Measurements from ENCODE around the gene GOLGA1. TPM values are rescaled to one million over a fixed set of nuclear protein-coding genes. Genes with fewer than 3 reads are reported as not detected.

Gene GOLGA1
- total and polyA plus RNA-seq, 9 of the 15 experiments (the other 6 are each of a cell fraction or from before 2014, with no cell fraction given): 2.9 to 15.9 (median 8.5) TPM

DNA sequence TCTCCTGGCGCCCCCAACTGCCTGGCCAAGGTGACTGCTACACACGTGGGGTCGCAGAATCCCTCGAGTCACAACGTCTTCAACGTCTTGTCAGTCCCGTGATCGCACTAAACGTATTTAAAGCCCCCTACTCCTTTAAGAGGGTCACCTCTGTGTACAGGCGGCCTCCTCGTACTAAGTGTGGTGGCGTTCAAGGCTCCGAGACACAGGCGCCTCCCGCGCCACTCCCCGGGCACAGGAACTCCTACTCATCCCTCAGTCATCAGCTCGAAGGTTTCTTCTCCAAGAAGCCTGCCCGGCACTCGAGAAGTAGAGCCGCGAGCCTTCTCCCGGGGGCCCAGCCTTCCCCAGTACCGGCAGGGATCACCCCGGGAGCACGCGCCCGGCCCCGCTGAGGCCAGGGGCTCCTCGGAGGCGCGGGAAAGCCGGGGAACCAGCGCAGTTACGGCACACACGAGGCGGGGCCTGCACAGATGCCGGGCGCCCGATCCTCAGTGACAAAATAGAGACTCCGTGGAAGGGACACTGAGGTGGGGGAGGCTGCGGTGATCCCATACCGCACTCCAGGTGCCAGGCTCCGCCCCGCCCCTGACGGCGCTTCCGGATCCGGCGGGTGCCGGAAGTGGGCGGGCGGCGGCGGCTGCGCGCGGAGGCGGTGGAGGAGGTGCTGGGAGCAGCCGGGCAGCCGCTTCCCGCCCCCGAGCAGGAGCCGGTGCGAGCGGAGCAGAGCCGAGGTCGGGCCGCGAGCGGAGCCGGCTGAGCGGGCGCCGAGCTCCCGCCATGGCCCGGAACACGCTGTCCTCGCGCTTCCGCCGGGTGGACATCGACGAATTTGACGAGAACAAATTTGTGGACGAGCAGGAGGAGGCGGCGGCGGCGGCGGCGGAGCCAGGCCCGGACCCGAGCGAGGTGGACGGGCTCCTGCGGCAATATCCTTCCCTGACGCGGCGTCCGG lies 72.1 kb downstream of the GOLGA1 start (continued):
- TF ChIP-seq, protein P1, sequence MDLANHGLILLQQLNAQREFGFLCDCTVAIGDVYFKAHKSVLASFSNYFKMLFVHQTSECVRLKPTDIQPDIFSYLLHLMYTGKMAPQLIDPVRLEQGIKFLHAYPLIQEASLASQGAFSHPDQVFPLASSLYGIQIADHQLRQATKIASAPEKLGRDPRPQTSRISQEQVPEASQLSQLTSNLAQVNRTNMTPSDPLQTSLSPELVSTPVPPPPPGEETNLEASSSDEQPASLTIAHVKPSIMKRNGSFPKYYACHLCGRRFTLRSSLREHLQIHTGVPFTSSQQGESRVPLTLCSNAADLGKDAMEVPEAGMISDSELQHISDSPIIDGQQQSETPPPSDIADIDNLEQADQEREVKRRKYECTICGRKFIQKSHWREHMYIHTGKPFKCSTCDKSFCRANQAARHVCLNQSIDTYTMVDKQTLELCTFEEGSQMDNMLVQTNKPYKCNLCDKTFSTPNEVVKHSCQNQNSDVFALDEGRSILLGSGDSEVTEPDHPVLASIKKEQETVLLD (IDR thresholded peaks at IDR 0.05): 0 out of 2 replicates have a peak, but pooled peaks have one; percentile 51
- TF ChIP-seq, protein P2, sequence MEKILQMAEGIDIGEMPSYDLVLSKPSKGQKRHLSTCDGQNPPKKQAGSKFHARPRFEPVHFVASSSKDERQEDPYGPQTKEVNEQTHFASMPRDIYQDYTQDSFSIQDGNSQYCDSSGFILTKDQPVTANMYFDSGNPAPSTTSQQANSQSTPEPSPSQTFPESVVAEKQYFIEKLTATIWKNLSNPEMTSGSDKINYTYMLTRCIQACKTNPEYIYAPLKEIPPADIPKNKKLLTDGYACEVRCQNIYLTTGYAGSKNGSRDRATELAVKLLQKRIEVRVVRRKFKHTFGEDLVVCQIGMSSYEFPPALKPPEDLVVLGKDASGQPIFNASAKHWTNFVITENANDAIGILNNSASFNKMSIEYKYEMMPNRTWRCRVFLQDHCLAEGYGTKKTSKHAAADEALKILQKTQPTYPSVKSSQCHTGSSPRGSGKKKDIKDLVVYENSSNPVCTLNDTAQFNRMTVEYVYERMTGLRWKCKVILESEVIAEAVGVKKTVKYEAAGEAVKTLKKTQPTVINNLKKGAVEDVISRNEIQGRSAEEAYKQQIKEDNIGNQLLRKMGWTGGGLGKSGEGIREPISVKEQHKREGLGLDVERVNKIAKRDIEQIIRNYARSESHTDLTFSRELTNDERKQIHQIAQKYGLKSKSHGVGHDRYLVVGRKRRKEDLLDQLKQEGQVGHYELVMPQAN (IDR thresholded peaks at IDR 0.05; ENCODE audit: borderline replicate concordance): peak; percentile 85
- TF ChIP-seq FOXA3 (CRISPR knock-in tag; conservative IDR thresholded peaks at IDR 0.05 in 1 of 2, IDR thresholded peaks at IDR 0.05 in 1 of 2): peak in 1 of 2 experiments; percentile 74; a peak in 1 of 4 replicates
- TF ChIP-seq NRF1 (conservative IDR thresholded peaks at IDR 0.05 in 1 of 2, IDR thresholded peaks at IDR 0.05 in 1 of 2): peak; percentile 90 to 91
- TF ChIP-seq IRF2 (CRISPR knock-in tag; IDR thresholded peaks at IDR 0.05): 0 out of 2 replicates have a peak, but pooled peaks have one; percentile 32
- TF ChIP-seq, protein P3, sequence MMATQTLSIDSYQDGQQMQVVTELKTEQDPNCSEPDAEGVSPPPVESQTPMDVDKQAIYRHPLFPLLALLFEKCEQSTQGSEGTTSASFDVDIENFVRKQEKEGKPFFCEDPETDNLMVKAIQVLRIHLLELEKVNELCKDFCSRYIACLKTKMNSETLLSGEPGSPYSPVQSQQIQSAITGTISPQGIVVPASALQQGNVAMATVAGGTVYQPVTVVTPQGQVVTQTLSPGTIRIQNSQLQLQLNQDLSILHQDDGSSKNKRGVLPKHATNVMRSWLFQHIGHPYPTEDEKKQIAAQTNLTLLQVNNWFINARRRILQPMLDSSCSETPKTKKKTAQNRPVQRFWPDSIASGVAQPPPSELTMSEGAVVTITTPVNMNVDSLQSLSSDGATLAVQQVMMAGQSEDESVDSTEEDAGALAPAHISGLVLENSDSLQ (IDR thresholded peaks at IDR 0.05): peak; percentile 27; the same call in 1 of the 2 replicates
- TF ChIP-seq CCNT2 (IDR thresholded peaks at IDR 0.05; ENCODE audit: borderline replicate concordance, extremely low read depth, insufficient read length, low read depth, low read length): peak; percentile 79
- peak; percentile 90 for TF ChIP-seq PRPF4 (IDR thresholded peaks at IDR 0.05; ENCODE audit: insufficient read depth, low read depth, low read length, poor library complexity, severe bottlenecking)
- peak; percentile 90 for TF ChIP-seq CBX1 (IDR thresholded peaks at IDR 0.05; ENCODE audit: low read depth)
- TF ChIP-seq, protein P4, sequence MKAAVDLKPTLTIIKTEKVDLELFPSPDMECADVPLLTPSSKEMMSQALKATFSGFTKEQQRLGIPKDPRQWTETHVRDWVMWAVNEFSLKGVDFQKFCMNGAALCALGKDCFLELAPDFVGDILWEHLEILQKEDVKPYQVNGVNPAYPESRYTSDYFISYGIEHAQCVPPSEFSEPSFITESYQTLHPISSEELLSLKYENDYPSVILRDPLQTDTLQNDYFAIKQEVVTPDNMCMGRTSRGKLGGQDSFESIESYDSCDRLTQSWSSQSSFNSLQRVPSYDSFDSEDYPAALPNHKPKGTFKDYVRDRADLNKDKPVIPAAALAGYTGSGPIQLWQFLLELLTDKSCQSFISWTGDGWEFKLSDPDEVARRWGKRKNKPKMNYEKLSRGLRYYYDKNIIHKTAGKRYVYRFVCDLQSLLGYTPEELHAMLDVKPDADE (conservative IDR thresholded peaks at IDR 0.05; ENCODE audit: control insufficient read depth, low read depth, low read length): peak; percentile 86
- TF ChIP-seq HNRNPLL (IDR thresholded peaks at IDR 0.05; ENCODE audit: low read depth, low read length, poor library complexity, severe bottlenecking): peak; percentile 65
- TF ChIP-seq SMARCE1 (IDR thresholded peaks at IDR 0.05): 0 out of 2 replicates have a peak, but pooled peaks have one; percentile 24
- TF ChIP-seq HCFC1 (IDR thresholded peaks at IDR 0.05; ENCODE audit: low read depth, low read length): peak; percentile 58
- no peak for TF ChIP-seq LEF1 (IDR thresholded peaks at IDR 0.05)
- no peak for TF ChIP-seq SPI1 (IDR thresholded peaks at IDR 0.05; ENCODE audit: borderline replicate concordance, low read depth, low read length)
- peak; percentile 55 for TF ChIP-seq FOXP1 (CRISPR knock-in tag; IDR thresholded peaks at IDR 0.05)
- TF ChIP-seq U2AF1 (optimal IDR thresholded peaks at IDR 0.05; ENCODE audit: low read depth, low read length): peak; percentile 14
- no peak for TF ChIP-seq ZNF282 (CRISPR knock-in tag; IDR thresholded peaks at IDR 0.05)
- TF ChIP-seq, protein P5, sequence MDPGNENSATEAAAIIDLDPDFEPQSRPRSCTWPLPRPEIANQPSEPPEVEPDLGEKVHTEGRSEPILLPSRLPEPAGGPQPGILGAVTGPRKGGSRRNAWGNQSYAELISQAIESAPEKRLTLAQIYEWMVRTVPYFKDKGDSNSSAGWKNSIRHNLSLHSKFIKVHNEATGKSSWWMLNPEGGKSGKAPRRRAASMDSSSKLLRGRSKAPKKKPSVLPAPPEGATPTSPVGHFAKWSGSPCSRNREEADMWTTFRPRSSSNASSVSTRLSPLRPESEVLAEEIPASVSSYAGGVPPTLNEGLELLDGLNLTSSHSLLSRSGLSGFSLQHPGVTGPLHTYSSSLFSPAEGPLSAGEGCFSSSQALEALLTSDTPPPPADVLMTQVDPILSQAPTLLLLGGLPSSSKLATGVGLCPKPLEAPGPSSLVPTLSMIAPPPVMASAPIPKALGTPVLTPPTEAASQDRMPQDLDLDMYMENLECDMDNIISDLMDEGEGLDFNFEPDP (CRISPR knock-in tag; IDR thresholded peaks at IDR 0.05): no peak; the same call in 1 of the 2 replicates
